CD14-positive monocyte (primary cell): ENCODE results near the gene CRTC1. TPM values are rescaled to one million over a fixed set of nuclear protein-coding genes. Genes with fewer than 3 reads are reported as not detected.
A peak's percentile ranks its signal among the peaks of the same experiment; 100 is the strongest.

Source experiments
- DNase-seq, 3 donors: peaks; one replicate each; pipeline ENCODE4 v3.0.0-alpha.2; 2011 to 2022
- H2AFZ ChIP-seq: 2 replicates; pipeline ENCODE4 v1.6.0; 2012; ENCODE audit warnings: mild to moderate bottlenecking, low read depth, low read length, inconsistent platforms; ENCODE audit not compliant: insufficient read depth, poor library complexity, severe bottlenecking
- H3K27ac ChIP-seq, 2 donors: 1 replicate in 1 of 2; 2 replicates in 1 of 2; pipeline ENCODE4 v1.5.1; 2012 to 2013; ENCODE audit warnings: low read length in 2 of 2, control low read depth in 1 of 2, inconsistent platforms in 1 of 2, low read depth in 1 of 2, mild to moderate bottlenecking in 1 of 2
- H3K27me3 ChIP-seq, 2 donors: one replicate each; pipeline versions ENCODE4 v1.6.0 to v1.6.1; 2011 to 2013; ENCODE audit warnings: low read length in 2 of 2; ENCODE audit not compliant: control insufficient read depth in 2 of 2, insufficient read depth in 2 of 2
- H3K36me3 ChIP-seq, 2 donors: replicated peaks in 1 of 2; 1 replicate in 1 of 2; 2 replicates in 1 of 2; pipeline versions ENCODE4 v1.5.1 to v1.6.1; 2012 to 2013; ENCODE audit warnings: low read length in 2 of 2, control low read depth in 1 of 2, inconsistent platforms in 1 of 2, mild to moderate bottlenecking in 1 of 2; ENCODE audit not compliant: insufficient read depth in 2 of 2, control insufficient read depth in 1 of 2
- H3K4me1 ChIP-seq, 2 donors: 1 replicate in 1 of 2; 2 replicates in 1 of 2; pipeline versions ENCODE4 v1.5.1 to v1.6.1; 2012 to 2013; ENCODE audit warnings: low read length in 2 of 2, control low read depth in 1 of 2, inconsistent platforms in 1 of 2, mild to moderate bottlenecking in 1 of 2, moderate library complexity in 1 of 2; ENCODE audit not compliant: insufficient read depth in 2 of 2, control insufficient read depth in 1 of 2
- H3K4me2 ChIP-seq: replicated peaks from 2 replicates; pipeline ENCODE3; 2012; ENCODE audit warnings: low read length, moderate library complexity, mild to moderate bottlenecking; ENCODE audit not compliant: poor library complexity, severe bottlenecking; ENCODE audit errors: extremely low read depth
- H3K4me3 ChIP-seq, 3 experiments: fragments of 200-600 bp in 1 of 3; sonication (generic) in 1 of 3; replicated peaks in 1 of 3; 1 replicate in 2 of 3; 2 replicates in 1 of 3; pipeline ENCODE4 v1.5.1; 2011 to 2013; ENCODE audit warnings: low read length in 3 of 3, mild to moderate bottlenecking in 3 of 3, control low read depth in 2 of 3, low read depth in 2 of 3, inconsistent platforms in 1 of 3, moderate library complexity in 1 of 3
- H3K79me2 ChIP-seq: 2 replicates; pipeline ENCODE4 v1.6.0; 2012; ENCODE audit warnings: mild to moderate bottlenecking, control low read depth, inconsistent platforms, low read length, moderate library complexity; ENCODE audit not compliant: insufficient read depth
- H3K9ac ChIP-seq: 2 replicates; pipeline ENCODE4 v1.6.0; 2017; ENCODE audit warnings: low read length, mild to moderate bottlenecking; ENCODE audit not compliant: insufficient read depth, poor library complexity, severe bottlenecking
- H3K9me3 ChIP-seq, 2 donors: replicated peaks in 1 of 2; 1 replicate in 1 of 2; 2 replicates in 1 of 2; pipeline versions ENCODE4 v1.5.1 to v1.6.1; 2012 to 2013; ENCODE audit warnings: low read length in 2 of 2, control low read depth in 1 of 2; ENCODE audit not compliant: control insufficient read depth in 1 of 2, insufficient read depth in 1 of 2
- H4K20me1 ChIP-seq: 2 replicates; pipeline ENCODE4 v1.6.0; 2012; ENCODE audit warnings: mild to moderate bottlenecking, low read length, control low read depth, moderate library complexity; ENCODE audit not compliant: insufficient read depth
- H3K27ac Mint-ChIP-seq, 7 donors: one replicate each; pipeline ENCODE4 v1.8.0; 2020; ENCODE audit warnings: mild to moderate bottlenecking in 7 of 7, mixed read lengths in 7 of 7, moderate library complexity in 6 of 7, inconsistent platforms in 2 of 7
- H3K27me3 Mint-ChIP-seq, 3 donors: one replicate each; pipeline ENCODE4 v1.8.0; 2021 to 2022; ENCODE audit warnings: low read depth in 3 of 3, mild to moderate bottlenecking in 3 of 3, mixed read lengths in 3 of 3, moderate library complexity in 3 of 3, inconsistent platforms in 1 of 3
- H3K36me3 Mint-ChIP-seq, 2 donors: one replicate each; pipeline ENCODE4 v1.8.0; 2020; ENCODE audit warnings: mixed read lengths in 2 of 2, inconsistent platforms in 1 of 2, mild to moderate bottlenecking in 1 of 2
- H3K4me1 Mint-ChIP-seq: one replicate; pipeline ENCODE4 v1.8.0; 2020; ENCODE audit warnings: mild to moderate bottlenecking, mixed read lengths
- H3K4me3 Mint-ChIP-seq, 2 donors: one replicate each; pipeline ENCODE4 v1.8.0; 2020; ENCODE audit warnings: mild to moderate bottlenecking in 2 of 2, mixed read lengths in 2 of 2, moderate library complexity in 1 of 2
- H3K9me3 Mint-ChIP-seq, 7 donors: one replicate each; pipeline ENCODE4 v1.8.0; 2020 to 2022; ENCODE audit warnings: mixed read lengths in 7 of 7, mild to moderate bottlenecking in 6 of 7, moderate library complexity in 6 of 7, inconsistent platforms in 2 of 7
- WGBS: methylation state at CpG from one replicate; pipeline ENCODE4 v1.1.5; 2013; ENCODE audit warnings: missing lambda C conversion rate; ENCODE audit not compliant: insufficient coverage; 5-methylcytosine and 5-hydroxymethylcytosine counted together
- intact Hi-C, 2 donors: fragments of 100-400 bp; cut with micrococcal nuclease; formaldehyde crosslinking; loops; one replicate each; pipeline versions ENCODE4 v1.15.0 to v1.15.1; 2023
- polyA plus RNA-seq, 3 donors: library from polyadenylated mRNA; depleted of rRNA in 1 of 3; unstranded in 2 of 3; stranded (reverse) in 1 of 3; fragments of 300-500 nt in 2 of 3; fragments of >200 nt in 1 of 3; fragmentation: Illumina TruSeq in 2 of 3; gene quantifications; 1 replicate in 2 of 3; 2 replicates in 1 of 3; pipeline ENCODE4 v1.2.3, GENCODE V29; 2012 to 2021
- TF ChIP-seq, protein P1 (sequence below): fragments of 200-600 bp; IDR thresholded peaks from one replicate; pipeline ENCODE4 v1.8.0; 2022; ENCODE audit warnings: antibody characterized with exemption, mild to moderate bottlenecking

Gene CRTC1
- polyA plus RNA-seq, 3 donors: 0.28 to 9.2 (median 0.55) TPM

DNA sequence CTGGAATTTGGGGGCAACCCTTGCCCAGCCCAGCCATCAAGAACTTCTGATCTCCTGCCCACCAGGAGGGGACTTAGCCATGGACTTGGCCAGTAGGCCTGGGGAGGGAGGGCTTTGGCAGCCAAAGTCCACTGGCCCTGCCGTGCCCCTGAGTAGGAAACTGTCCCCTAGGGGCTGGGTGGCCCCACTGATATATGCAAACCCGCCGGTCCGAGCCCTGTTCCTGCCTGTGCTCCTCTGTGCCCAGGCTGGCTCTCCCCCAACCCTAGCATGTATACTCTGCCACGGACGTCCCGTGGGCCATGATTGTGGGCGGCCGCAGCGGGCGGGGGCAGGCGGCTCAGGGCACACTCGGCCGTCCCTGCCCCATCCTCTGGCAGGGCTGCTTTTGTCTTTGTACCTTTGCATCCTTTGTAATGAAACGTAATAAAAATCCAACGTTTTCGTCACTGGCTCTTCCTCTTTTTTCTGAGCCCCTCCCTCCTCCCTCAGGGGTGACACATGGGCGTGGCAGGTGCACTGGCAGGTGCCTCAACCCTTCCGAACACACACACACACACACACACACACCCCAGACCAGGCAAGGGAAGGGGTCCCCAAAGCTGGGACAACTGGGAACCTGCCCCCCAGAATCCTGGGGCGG lies 98.5 kb downstream of the CRTC1 start:
- Histone ChIP-seq H3K79me2 (no peaks in the 10 kb centered on the region), H3K4me2 (no peak overlapping the region), H3K36me3 (no peaks in the 10 kb centered on the region), H3K9me3 (peaks cover 0 to 2% of the 10 kb centered on the region in 2 donors), H3K4me3 (no peak overlapping the region), H4K20me1 (no peaks in the 10 kb centered on the region), H3K4me1 (peaks cover 13 to 25% of the 10 kb centered on the region in 2 donors), H3K9ac (no peak overlapping the region), H2AFZ (no peak overlapping the region), H3K27ac (no peak overlapping the region), H3K27me3 (peaks cover 4 to 26% of the 10 kb centered on the region in 2 donors)
- no peak overlapping the region for H3K27ac Mint-ChIP-seq
- WGBS: 73% methylated on average over 19 of the region's 20 CpGs
- H3K9me3 Mint-ChIP-seq: peaks cover 0 to 22% (median 7%) of the 10 kb centered on the region in 7 donors
- H3K4me1 Mint-ChIP-seq: peaks cover 18% of the 10 kb centered on the region
- no peak for DNase-seq
- TF ChIP-seq, protein P1, sequence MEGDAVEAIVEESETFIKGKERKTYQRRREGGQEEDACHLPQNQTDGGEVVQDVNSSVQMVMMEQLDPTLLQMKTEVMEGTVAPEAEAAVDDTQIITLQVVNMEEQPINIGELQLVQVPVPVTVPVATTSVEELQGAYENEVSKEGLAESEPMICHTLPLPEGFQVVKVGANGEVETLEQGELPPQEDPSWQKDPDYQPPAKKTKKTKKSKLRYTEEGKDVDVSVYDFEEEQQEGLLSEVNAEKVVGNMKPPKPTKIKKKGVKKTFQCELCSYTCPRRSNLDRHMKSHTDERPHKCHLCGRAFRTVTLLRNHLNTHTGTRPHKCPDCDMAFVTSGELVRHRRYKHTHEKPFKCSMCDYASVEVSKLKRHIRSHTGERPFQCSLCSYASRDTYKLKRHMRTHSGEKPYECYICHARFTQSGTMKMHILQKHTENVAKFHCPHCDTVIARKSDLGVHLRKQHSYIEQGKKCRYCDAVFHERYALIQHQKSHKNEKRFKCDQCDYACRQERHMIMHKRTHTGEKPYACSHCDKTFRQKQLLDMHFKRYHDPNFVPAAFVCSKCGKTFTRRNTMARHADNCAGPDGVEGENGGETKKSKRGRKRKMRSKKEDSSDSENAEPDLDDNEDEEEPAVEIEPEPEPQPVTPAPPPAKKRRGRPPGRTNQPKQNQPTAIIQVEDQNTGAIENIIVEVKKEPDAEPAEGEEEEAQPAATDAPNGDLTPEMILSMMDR: no peak
- intact Hi-C loops: no loop called here
- H3K36me3 Mint-ChIP-seq: peaks cover 0 to 1% of the 10 kb centered on the region in 2 donors
- peak overlapping the region in 1 of 2 donors; percentile 35 for H3K4me3 Mint-ChIP-seq
- peaks cover 29 to 50% (median 36%) of the 10 kb centered on the region in 3 donors for H3K27me3 Mint-ChIP-seq

GRCh38 chr19:18782559-18783225 lies 99.2 kb downstream of the CRTC1 start:
- intact Hi-C loops: no loop called here
- no peak for DNase-seq
- WGBS: 80% methylated on average over 17 of the region's 22 CpGs

More at GRCh38 chr19:18782559-18783225, 99.2 kb downstream of the CRTC1 start:
- peaks cover 5 to 6% of the 10 kb centered on the region in 2 donors for H3K36me3 Mint-ChIP-seq
- peaks cover 24% of the 10 kb centered on the region for H3K4me1 Mint-ChIP-seq
- H2AFZ ChIP-seq: no peak overlapping the region
- H3K4me2 ChIP-seq: no peak overlapping the region
- H3K27ac Mint-ChIP-seq: peak overlapping the region in 1 of 7 donors; percentile 41
- TF ChIP-seq, protein P1: no peak
- peaks cover 0 to 4% of the 10 kb centered on the region in 2 donors for H3K9me3 ChIP-seq
- no peaks in the 10 kb centered on the region for H4K20me1 ChIP-seq
- H3K9ac ChIP-seq: no peak overlapping the region
- peaks cover 6 to 33% of the 10 kb centered on the region in 2 donors for H3K27me3 ChIP-seq
- no peak overlapping the region for H3K27ac ChIP-seq
- no peaks in the 10 kb centered on the region for H3K36me3 ChIP-seq
- H3K9me3 Mint-ChIP-seq: peaks cover 3 to 27% (median 14%) of the 10 kb centered on the region in 7 donors
- H3K4me3 Mint-ChIP-seq: no peak overlapping the region
- no peaks in the 10 kb centered on the region for H3K79me2 ChIP-seq
- H3K4me1 ChIP-seq: peaks cover 17 to 32% of the 10 kb centered on the region in 2 donors
- H3K27me3 Mint-ChIP-seq: peaks cover 36 to 55% (median 40%) of the 10 kb centered on the region in 3 donors
- no peak overlapping the region for H3K4me3 ChIP-seq
